Suprapubic skin (tissue), 4 donors: ENCODE data around the gene SLC37A1.

Source experiments
- EP300 ChIP-seq: sonication (generic); formaldehyde crosslinking; IDR thresholded peaks from one replicate; pipeline ENCODE4 v1.6.1; 2017; ENCODE audit warnings: antibody characterized with exemption
- POLR2AphosphoS5 ChIP-seq, 3 donors: sonication (generic); formaldehyde crosslinking; IDR thresholded peaks; one replicate each; pipeline ENCODE4 v1.6.1; 2017; ENCODE audit warnings: antibody characterized with exemption in 3 of 3
- TF ChIP-seq, protein P1 (sequence below), 2 donors: fragments of 200-600 bp in 1 of 2; fragments of 450-650 bp in 1 of 2; sonication (generic) in 1 of 2; IDR thresholded peaks; one replicate each; pipeline ENCODE4 v1.5.1; 2016 to 2019; ENCODE audit warnings: antibody characterized with exemption in 2 of 2, mild to moderate bottlenecking in 1 of 2, moderate library complexity in 1 of 2

DNA sequence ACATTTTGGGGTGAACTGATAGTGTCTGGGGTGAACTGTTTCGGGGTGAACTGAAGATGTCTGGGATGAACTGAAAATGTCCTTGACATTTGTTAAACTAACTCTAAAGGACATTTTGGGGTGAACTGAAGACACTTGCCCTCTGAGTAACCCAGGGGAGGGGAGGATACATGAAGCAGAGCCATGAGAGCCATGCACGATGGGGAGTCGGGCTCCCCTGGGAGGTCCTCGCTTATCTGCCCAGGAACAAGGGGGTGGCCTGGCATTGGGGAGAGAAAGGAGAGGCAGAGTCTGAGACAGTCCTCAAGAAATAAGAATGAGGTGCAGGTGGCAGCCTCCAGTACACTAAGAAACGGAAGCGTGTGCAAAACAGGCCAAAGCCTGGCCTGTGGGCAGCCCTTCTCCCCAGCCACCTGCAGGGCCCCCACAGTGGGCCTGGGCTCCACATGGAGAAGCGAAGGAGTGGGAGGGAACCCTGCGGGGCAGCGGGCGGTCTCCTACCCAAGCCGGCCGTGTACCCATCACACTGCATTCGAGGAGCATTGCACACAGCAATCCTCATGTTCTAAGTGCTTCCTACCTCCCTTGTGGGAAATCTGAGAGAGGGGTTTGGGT lies 41.8 kb upstream of the SLC37A1 start:
- TF ChIP-seq EP300 (no peak), POLR2AphosphoS5 (IDR thresholded peaks at IDR 0.05) (no peak)
- TF ChIP-seq, protein P1, sequence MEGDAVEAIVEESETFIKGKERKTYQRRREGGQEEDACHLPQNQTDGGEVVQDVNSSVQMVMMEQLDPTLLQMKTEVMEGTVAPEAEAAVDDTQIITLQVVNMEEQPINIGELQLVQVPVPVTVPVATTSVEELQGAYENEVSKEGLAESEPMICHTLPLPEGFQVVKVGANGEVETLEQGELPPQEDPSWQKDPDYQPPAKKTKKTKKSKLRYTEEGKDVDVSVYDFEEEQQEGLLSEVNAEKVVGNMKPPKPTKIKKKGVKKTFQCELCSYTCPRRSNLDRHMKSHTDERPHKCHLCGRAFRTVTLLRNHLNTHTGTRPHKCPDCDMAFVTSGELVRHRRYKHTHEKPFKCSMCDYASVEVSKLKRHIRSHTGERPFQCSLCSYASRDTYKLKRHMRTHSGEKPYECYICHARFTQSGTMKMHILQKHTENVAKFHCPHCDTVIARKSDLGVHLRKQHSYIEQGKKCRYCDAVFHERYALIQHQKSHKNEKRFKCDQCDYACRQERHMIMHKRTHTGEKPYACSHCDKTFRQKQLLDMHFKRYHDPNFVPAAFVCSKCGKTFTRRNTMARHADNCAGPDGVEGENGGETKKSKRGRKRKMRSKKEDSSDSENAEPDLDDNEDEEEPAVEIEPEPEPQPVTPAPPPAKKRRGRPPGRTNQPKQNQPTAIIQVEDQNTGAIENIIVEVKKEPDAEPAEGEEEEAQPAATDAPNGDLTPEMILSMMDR (IDR thresholded peaks at IDR 0.05) = no peak
